ENCODE data around the gene VAV3.
A peak's percentile ranks its signal among the peaks of the same experiment; 100 is the strongest.

VAV3 gene

GRCh38 chr1:107936498-107937481 is 28.2 kb downstream of the VAV3 start:
- peak; percentile 36 to 41 (median 40) for DNase-seq (ENCODE audit: low read depth in 3 of 3)

GRCh38 chr1:107935396-107936064 is 29.4 kb downstream of the VAV3 start:
- DNase-seq (ENCODE audit: low read depth in 3 of 3): peak; percentile 22 to 37 (median 36)

- peak in 1 of 3 donors; percentile 8 for DNase-seq (ENCODE audit: low read depth in 3 of 3)
These were observed 30.4 kb downstream of the VAV3 start for GRCh38 chr1:107934578-107934977.

DNA sequence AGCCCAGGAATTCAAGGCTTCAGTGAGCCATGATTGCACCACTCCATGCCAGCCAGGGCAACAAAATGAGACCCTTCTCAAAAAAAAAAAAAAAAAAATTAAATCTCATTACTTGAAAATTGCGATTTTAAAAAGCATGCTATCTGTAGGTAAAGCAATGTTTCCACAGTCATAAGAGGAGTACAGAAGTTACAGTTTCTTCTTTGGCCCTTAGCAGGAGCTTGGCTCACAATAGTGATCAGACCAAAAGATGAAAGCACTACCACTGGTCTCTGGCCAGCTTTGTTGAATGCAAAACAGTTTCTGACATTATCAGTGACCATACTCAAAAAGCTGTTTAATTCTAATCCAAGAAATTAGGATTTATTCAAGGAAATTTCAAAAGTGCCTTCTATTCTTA is 31.2 kb downstream of the VAV3 start:
- DNase-seq (ENCODE audit: low read depth in 3 of 3): no peak

- no peak for DNase-seq (ENCODE audit: low read depth in 3 of 3)
These were observed 34.7 kb downstream of the VAV3 start for GRCh38 chr1:107930292-107930691.

GRCh38 chr1:107927820-107928219 is 37.2 kb downstream of the VAV3 start:
- DNase-seq (ENCODE audit: low read depth in 3 of 3): no peak

DNA sequence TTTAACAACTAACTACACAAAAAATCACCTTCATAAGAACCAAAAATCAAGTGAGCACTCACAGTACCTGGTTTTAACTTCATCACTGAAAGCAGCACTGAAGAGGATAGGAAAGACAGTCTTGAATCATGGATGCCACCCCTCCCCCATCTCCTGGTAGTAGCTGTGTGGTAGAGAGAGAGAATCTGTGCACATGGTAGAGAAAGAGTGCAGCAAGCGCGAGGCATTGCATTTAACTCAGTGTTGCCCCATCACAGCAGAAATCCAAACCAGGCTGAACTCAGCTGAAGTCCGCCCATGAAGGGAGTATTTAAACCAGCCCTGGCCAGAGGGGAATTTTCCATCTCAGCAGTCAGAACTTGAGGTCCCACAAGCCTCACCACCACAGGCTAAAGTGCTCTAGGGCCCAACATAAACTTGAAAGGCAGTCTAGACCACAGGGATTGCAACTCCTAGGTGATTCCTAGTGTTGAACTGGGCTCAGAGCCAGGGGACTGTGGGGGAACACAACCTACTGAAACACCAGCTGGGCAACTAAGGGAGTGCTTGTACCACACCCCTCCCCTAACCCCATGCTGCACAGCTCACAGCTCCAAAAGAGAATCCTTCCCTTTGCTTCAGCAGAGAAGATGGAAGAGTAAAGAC is 38.4 kb downstream of the VAV3 start:
- DNase-seq (ENCODE audit: low read depth in 3 of 3): no peak

- DNase-seq (ENCODE audit: low read depth in 3 of 3): no peak
These were observed 39.4 kb downstream of the VAV3 start for GRCh38 chr1:107925565-107925964.

DNA sequence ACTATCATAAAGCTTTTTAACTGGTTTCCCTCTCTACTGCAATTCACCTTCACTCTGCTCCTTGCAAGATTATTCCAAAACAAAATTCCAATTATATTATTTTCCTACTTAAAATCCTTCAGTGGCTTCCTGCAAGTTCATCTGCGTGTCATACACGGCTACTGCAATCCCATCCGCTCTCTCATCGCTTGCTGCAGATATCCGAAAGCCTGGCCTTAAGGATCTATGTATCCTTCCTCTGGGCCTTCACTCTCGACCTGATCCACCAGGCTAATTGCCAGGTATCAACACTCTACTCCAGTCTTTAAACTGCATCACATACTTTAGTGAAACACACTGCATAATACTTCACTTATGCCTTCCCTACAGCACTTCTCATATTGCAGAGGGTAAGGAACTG is 44.0 kb downstream of the VAV3 start:
- no peak for DNase-seq (ENCODE audit: low read depth in 3 of 3)

DNA sequence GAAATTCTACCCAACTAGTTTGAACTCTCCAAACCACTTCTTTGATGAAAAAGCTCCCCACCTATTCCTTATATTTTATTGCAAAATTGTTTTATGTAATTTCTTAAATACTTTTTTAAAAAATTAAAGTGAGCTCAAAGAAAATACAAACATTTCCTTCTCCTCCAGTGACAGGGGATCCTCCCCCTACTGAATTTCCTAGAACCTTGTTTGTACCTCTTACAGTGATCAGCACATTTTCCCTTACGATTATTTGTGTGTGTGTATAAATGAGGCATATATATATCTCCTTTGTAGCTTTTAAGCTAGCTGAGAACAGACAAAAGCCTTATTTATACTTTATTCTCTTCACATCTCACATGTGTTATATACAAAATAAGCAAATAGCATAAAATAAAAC is 44.4 kb downstream of the VAV3 start:
- no peak for DNase-seq (ENCODE audit: low read depth in 3 of 3)

GRCh38 chr1:107919953-107920352 is 45.0 kb downstream of the VAV3 start:
- no peak for DNase-seq (ENCODE audit: low read depth in 3 of 3)

- DNase-seq (ENCODE audit: low read depth in 3 of 3): no peak
These were observed 50.7 kb downstream of the VAV3 start for GRCh38 chr1:107914119-107914765.

- no peak for DNase-seq (ENCODE audit: low read depth in 3 of 3)
These were observed 52.3 kb downstream of the VAV3 start for GRCh38 chr1:107912656-107913055.

- DNase-seq (ENCODE audit: low read depth in 3 of 3): no peak
These were observed 64.7 kb downstream of the VAV3 start for GRCh38 chr1:107900090-107900945.

- no peak for DNase-seq (ENCODE audit: low read depth in 3 of 3)
These were observed 65.3 kb downstream of the VAV3 start for GRCh38 chr1:107899655-107900054.

- DNase-seq (ENCODE audit: low read depth in 3 of 3): no peak
These were observed 67.3 kb downstream of the VAV3 start for GRCh38 chr1:107897438-107898345.

- no peak for DNase-seq (ENCODE audit: low read depth in 3 of 3)
These were observed 68.0 kb downstream of the VAV3 start for GRCh38 chr1:107896936-107897335.

DNA sequence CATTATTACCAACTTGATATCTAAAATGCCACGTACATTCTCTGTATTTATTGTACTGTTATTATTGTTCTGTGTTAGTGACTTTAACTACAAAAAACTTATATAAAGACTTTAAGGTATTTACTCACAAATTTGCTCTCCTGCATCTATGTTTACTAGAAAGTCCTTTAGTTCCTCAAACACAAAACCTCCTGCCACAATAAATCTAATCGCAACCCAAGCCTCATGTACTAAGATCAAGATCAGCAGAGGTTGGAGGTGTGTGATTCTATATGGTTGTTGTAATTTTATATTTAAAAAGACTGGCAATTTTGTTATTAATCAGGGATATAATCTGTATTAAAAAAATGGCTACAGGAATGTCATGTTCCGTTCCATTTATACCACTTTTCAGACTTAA is 68.6 kb downstream of the VAV3 start:
- DNase-seq (ENCODE audit: low read depth in 3 of 3): no peak

GRCh38 chr1:107895403-107896191 is 69.4 kb downstream of the VAV3 start:
- no peak for DNase-seq (ENCODE audit: low read depth in 3 of 3)

Measured in stimulated activated CD4-positive, alpha-beta T cell treated with anti-CD3 and anti-CD28 coated beads, TNF-alpha, amount 100 ng/mL, for 48 hours (primary cell).